Endometrial microvascular endothelial cells (primary cell): ENCODE data around the gene THSD4. TPM values are rescaled to one million over a fixed set of nuclear protein-coding genes. Genes with fewer than 3 reads are reported as not detected.
"Not testable (repeated sequence)": the region's sequence is repeated elsewhere in the genome, so short reads cannot be mapped to it uniquely, and the experiment has no call there.

ENCODE experiments used
- in situ Hi-C: cut with HindIII; loops from 2 replicates; pipeline ENCODE4 v1.10.0; 2017; ENCODE audit warnings: low sequenced_read_pairs, low pct_unique_long_range_greater_than_20kb; ENCODE audit errors: inconsistent ontology term
- total RNA-seq: library from RNA; depleted of rRNA; stranded (reverse); fragments of >200 nt; gene quantifications from one replicate; pipeline ENCODE4 v1.2.3, GENCODE V29; 2015; ENCODE audit errors: inconsistent ontology term

The THSD4 gene
- total RNA-seq, 1 donor from 2014 or later = 45.7 TPM

DNA sequence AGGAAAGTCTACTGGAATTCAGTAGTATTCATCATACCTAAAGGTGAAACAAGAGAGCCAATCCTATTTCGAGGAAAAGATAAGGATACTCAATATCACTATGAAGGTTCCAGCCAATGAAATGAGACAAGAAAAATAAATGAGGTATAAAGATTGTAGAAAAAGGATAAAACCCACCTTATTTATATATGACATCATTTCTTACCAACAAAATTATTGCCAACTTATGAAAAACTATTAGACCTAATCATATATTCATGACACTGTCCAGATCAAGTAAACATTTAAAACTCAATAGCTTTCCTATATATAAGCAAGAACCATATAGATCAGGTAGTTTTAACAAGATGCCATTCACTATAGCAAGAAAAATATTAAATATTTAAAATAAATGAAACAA lies 584.7 kb downstream of the THSD4 start:
- in situ Hi-C loops = no loop called here

DNA sequence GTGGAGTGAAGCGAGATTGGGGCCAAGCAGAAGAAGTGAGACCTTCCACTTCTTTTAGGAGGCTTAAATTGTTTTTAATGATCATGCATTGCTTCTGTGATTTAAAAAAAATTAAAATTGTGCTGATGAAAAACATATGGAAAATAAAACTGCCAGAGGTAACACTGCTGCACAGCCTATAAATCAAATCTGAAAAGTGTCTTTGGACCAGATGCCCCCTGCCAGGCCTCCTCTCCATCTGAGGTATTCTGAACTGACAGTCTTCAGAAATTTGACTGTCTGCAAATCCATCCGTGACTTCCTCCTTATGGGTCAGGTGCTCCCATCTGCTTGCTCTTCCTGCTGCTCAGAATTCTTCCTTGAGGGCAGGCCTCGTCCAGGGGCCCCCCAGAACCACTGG lies 586.5 kb downstream of the THSD4 start:
- in situ Hi-C loops = no loop called here

DNA sequence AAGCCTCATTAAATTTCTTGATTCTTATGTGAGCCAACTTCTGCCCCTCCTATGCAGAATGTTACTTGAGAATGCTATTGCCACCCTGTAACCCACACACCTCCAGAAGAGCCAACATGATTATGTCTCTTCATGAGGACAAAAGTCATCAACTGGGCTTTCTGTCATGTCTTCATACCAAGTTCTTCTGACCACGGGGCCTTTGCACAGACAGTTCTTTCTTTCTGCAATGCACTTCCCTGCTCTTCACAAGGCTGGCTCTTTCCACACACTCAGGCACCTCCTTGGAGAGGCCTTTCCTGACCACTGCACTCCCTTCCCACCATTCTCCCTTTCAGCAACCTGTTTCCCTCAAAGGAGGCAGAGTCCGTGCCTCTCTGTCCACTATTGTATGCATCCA lies 587.2 kb downstream of the THSD4 start:
- in situ Hi-C loops = no loop called here

DNA sequence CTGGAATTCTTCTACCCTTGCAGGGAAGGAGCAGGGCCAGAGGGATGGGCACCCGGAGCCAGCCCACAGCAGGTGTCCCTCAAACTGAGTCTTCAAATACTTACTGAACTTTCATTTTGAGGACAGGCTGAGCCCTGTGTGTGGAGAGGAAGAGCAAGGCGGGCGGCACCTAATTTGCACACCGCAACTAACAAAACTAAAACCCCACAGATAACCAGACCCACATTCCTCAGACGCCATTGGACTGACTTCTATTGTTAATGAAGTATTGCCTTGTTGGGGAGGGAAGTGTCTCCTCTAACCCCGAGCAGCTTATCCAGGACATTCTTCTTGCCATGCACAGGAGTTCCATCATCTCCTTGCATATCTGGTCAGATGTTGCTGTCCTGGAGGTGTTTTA lies 589.9 kb downstream of the THSD4 start:
- in situ Hi-C loops = no loop called here

DNA sequence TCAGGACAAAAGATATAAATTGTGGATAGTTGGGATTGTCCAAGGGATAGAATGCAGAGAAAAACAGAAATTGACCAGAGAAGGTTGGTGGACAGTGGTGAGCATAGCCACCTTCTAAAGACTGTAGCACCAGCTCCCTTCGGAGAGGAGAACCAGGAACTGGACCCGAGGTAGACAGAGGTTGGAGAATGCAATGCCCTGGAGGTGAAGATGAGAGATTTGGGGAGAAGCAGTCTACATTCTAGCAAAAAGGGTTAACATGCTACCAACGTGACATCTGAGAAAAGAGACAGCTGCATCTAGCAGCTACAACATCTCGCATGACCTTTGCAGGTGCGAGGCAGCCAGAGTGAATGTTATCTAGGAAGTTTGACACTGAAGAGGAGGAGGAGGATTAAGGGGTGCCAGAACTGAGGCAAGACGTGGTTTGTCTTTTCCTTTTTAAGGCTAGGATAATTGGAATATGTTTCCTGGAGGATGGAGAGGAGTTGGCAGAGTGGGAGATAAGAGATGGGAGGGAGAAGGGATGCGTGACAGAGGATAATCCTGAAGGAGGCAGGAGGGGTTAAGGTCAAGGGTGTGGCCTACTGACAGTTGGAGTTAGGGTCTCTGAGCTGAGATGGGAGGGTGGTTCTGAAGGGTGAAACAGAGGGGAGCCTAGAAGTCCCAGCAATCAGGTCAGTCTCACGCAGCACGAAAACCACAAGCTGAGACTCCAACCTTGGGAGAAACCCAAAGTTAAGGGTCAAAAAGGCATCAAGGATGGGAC lies 591.4 kb downstream of the THSD4 start:
- in situ Hi-C loops = no loop called here

DNA sequence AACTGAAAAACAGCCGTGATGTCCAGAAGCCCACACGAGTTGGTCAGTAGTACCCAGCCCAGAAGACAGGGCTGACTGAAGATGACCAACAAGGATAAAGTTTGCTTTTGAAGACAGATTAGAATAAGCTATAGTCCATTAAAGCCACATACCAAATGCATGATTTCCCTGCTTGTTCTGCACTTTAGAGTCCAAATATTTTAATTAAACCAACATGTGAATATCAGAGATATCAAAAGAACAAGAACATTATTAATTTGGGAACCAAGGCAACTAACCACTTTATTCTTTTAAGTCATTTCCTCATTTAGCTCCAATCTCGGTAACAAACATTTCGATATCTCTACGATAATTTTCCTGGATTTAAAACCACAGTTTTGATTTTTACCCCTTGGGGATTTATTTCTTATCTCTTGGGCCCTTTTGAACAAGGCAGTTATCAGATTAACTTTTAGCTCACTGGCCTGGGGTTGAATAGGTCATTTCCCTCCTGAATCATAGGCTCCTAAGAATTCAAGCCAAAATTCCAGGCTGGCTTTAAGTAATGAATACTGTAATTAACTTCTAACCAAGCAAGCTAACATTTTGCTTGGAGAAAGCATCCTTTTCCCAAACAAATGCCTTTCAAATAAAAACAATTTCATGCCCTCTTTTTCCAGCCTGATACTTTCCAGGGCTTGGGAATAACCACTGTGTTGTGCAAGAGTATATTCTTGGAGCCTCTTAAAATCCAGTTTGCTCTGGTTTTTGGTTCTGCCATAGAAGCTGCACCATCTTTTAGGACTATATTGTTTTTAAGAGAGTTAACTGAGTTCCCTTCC lies 592.2 kb downstream of the THSD4 start:
- in situ Hi-C loops = no loop called here

DNA sequence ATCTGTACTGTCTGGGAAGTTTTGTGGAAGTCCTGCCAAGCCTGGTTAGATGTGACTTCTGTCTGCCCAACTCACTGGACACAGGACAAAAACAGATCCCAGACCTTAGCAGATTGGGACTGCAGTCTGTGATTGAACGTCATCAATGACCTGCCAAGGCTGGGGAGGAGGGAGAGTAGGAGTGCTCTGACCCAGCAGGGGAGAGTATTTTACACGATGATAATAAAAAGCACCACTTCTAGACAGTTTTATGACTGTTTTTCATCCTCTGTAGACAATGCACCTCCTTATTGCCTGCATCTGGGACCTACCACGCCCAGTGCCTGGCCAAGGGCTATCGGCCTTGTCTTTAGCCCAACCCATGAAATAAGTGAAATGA lies 592.8 kb downstream of the THSD4 start:
- in situ Hi-C loops = no loop called here

DNA sequence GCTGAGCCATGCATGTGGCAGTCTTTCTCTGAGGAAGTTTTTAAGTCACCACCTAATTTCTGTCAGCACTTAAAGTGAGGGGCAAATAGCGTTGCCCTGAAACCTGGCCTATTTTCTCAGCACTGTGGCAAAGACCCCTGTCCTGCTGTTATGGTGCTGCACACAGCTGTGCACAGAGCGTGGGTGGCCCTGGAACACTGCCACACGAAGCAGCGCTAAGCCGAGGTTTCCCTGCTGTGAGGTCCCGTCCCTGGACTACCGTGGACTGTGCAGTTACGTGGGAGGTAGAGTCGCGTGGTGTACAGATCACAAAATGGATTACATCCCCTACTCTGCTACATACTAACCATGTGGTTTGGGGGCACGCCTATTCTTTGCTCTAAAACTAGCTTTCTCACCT lies 593.5 kb downstream of the THSD4 start:
- in situ Hi-C loops = no loop called here

DNA sequence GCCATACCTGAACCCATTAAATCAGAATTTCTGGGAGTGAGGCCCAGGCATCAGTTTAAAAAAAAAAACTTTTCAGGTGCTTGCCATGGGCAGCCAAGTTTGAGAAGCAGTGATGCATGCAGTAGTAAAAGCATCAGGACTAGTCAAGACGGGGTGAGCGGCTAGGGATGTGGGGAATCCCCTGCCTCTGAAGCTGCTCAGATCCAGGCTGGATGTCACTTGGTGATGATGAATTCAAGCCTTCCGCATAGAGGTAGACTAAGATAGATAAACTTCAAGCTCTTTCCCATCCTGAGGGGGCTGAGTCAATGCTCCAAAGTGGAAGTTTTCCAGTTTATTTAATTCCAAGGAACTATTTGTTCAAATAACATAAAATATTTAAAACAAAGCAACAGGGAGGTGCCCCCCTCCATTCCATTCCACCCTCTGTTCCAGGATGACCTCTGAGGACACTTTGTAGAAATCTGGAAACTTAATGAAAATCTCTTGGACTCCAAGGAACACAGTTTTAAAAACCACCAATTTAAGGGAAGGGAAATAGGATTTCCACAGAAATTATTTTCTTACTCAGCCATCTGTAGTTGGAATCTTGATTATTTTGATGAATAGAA lies 594.6 kb downstream of the THSD4 start:
- in situ Hi-C loops = no loop called here

DNA sequence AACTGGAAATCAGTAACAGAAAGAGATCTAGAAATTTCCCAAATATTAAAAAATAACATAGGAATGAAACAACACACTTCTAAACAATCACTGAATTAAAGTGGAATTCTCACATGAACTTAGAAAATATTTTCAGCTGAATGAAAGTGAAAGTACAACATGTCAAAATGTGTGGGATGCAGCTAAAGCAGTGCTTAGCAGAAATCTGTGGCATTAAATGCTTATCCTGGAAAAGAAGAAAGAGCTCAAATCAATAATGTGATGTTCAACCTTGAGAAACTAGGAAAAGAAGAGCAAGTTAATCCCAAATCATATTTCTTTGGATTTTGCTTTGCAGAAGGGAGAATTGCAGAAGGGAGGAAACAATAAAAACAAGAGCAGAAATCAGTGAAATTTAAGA lies 596.9 kb downstream of the THSD4 start:
- in situ Hi-C loops = no loop called here

DNA sequence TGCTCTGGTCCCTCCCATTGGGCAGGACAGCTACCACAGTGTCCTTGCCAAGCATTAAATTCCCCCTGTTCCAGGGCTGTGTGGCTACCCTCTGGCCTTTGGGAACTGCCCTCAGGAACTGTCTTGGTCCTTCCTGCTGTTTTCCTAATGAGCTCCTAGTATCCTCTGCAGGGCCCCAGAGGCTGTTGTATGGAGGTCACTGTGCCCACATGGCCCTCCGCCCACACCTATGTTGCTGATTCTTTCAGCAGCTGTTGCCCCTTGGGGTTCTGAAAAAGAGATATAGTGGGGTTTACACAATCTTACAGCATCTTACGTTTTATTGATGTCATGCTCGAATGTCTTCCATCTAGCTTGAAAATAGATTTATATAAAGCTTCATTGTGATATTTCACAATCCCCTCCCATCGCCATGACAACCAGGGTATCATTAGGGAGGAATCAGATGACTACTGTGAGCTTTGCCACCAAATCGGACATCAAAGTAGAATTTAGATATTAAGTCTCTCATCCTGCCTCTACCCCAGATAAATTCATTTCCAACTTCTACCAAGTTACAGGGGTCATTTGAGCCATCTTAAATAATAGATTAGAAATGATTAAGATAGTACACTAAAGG lies 598.0 kb downstream of the THSD4 start:
- in situ Hi-C loops = no loop called here

DNA sequence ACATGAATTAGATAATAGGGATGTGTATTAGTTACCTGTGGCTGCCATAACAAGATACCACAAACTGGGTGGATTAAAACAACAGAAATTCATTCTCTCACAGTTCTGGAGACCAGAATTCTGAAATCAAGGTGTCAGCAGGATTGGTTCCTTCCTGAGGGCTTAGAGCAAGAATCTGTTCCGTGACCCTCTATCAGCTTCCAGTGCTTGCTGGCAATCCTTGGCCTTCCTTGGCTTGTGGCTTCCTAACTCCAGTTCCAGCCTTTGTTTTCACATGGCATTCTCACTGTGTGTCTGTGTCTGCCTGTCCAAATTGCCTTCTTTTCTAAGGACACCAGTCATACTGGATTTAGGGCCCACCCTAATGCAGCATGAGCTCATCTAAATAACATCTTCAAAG lies 600.6 kb downstream of the THSD4 start:
- in situ Hi-C loops = no loop called here

DNA sequence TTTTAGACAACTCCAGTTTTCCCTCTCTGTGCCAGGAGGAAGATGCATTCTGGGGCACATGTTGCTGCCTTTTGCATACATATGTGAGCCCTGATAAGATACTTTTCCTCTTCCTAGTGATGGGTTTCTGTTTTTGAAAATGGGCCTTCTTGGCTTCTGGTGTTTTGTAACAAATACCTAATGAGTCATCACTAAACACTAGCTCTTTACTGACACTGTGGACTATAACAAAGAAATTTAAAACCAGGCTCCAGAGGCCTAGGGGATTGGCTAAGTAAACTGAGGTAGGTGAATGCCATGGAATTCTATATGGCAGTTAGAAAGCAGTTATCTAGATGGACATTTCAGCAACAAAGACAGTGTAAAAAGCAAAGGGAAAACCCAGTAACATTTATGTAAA lies 601.7 kb downstream of the THSD4 start:
- in situ Hi-C loops = no loop called here

DNA sequence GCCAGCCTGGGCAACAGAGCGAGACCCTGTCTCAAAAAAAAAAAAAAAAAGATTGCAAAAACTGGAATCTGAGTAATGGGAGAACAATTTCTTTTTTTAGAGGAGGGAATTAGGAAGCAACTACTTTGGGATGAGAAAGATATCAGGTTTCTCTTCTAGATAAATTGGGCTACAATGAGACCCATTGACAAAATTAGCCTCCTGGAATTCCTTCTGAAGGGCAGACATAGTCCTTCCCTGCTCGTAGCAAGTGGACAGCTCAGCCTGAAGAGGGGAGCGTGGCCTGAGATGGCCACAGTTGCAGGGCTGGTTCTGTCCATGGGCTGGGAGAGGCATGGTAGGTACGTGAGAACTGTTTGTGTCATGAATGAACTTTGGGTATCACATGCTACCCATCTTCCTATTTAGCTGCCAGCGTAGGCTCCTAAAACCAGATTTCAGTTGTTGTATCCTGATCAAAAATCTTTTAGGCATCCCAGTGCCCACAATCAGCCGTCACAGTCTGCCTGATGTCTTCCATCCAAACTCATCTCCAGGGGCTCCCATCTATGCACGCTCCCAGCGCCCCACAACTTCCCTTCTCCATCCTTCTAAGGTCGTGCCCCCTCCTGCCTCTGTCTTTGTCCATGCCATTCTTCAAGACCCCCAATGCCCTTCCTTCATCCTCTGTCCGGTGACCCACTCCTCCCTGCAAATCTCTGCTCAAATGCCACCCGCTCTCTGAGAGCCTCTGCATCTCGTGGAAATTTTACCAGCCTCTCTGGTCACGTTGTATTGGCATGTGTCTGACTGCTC lies 603.0 kb downstream of the THSD4 start:
- in situ Hi-C loops = no loop called here

DNA sequence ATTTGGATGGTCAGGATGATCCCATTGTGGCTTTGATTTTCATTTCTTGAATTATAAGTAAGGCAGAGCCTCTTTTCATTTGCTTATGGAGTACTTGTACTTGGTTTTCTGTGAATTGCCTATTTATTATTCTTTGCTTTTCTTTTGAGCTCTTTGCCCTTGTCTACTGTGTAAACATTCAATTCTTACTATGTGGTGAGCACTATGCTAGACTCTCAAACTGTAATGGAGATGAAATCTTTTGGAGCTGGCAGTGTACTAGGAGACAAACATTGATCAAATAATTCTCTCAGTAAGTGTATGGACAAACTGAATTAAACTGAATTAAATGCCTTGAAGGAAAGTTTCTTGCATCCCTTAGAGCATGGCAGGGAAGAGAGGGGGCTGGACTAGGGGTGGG lies 608.1 kb downstream of the THSD4 start:
- in situ Hi-C loops = no loop called here

DNA sequence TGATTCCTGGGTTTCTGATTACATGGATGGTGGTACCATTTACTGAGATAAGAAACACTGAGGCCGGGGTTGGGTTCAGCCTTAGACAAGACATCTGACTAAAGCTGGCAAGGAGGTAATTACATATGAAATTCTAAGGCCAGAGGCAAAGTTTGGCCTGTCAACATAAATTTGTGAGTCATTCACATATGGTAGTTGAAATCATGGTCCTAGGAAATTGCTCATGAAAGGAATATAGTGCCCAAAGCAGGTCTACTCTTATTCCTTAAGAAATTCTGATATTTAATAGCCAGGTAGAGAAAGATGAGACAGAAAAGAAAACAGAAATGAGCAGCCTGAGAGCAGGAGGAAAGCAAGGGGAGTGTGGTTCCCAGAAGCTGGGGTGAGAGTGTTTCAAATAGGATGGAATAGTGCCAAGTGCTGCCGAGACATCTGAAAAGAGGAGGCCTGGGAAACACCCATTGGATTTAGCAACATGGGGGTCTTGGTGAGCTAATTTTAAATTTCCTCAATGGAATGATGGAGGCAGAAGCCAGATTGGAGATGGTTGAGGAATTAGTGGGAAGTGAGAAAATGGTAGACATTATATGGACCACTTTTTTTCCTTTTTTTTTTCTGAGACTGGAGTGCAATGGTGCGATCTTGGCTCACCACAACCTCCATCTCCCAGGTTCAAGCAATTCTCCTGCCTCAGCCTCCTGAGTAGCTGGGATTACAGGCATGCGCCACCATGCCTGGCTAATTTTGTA lies 610.1 kb downstream of the THSD4 start:
- in situ Hi-C loops = not testable (repeated sequence)

DNA sequence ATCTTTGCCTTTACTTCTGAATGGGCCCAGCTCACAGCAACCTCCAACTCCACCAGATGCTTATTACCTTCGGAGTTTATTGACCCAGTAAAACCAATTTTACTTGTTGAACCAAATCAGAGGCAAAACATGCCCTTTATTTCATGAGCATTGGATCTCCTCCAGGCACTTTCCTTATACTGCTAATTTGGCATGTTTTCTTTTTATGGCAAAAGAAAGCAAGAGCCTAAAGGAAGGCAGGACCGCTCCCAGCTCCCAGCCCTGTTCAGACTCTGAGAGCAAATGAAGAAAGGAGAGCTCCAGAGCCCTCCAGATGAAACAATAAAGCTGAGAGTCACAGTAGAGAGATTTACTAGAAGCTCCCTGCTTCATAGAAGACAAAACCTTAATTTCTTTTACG lies 613.6 kb downstream of the THSD4 start:
- in situ Hi-C loops = no loop called here

DNA sequence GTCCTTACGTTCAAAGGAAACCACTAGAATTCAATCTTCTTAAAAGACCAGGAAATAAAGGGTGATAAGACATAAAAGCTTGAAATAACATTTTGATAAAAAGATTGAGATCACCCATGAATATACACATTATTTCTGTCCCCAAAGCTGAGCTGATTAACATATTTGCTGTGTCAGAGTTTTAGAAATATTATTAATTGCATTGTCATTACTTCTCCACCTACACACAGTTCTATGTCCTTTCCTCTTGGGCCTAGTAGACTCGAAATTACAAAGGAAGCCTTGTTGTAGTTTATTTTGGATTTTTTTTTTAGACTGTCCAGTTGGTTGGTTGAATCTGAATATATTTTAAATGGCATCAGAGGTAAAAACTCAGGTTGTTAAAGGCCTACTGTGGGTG lies 614.0 kb downstream of the THSD4 start:
- in situ Hi-C loops = no loop called here
